Liver (tissue), 3 donors: ENCODE data around the gene NOTCH1.
A peak's percentile ranks its signal among the peaks of the same experiment; 100 is the strongest.

Experiments
- RAD21 ChIP-seq, 2 donors: IDR thresholded peaks; 2 replicates each; pipeline ENCODE4 v1.6.1; 2016; ENCODE audit warnings: antibody characterized with exemption in 2 of 2, mild to moderate bottlenecking in 2 of 2
- TF ChIP-seq, protein P1 (sequence below): fragments of 150-350 bp; IDR thresholded peaks from 2 replicates; pipeline ENCODE4 v1.5.1; 2017; ENCODE audit warnings: improper control_type of control experiment, low read depth, low read length; ENCODE audit not compliant: missing input control
- TF ChIP-seq, protein P2 (sequence below): IDR thresholded peaks from 2 replicates; pipeline ENCODE4 v1.6.1; 2016; ENCODE audit warnings: antibody characterized with exemption
- donor health status: healthy.
- donor health status: healthy.

DNA sequence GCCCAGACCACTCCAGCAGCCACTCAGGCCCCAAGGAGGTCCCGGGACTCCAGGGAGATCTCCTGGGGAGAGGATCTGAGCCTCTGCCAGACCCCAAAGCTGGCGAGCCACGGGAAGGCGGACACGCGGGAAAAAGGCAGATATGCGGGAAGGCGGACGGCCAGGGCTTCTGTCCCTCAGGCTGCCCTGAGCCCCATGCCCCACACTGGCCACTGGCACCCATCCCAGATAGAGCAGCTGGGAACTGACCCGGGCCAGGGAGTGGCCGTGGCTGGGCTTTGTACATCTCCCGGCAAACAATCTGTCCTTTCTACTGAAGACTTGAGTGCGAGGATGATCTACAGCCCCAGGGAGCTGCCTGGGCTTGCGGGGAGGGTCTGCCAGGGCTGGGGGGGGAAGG, 21.1 kb upstream of the NOTCH1 start:
- TF ChIP-seq, protein P1, sequence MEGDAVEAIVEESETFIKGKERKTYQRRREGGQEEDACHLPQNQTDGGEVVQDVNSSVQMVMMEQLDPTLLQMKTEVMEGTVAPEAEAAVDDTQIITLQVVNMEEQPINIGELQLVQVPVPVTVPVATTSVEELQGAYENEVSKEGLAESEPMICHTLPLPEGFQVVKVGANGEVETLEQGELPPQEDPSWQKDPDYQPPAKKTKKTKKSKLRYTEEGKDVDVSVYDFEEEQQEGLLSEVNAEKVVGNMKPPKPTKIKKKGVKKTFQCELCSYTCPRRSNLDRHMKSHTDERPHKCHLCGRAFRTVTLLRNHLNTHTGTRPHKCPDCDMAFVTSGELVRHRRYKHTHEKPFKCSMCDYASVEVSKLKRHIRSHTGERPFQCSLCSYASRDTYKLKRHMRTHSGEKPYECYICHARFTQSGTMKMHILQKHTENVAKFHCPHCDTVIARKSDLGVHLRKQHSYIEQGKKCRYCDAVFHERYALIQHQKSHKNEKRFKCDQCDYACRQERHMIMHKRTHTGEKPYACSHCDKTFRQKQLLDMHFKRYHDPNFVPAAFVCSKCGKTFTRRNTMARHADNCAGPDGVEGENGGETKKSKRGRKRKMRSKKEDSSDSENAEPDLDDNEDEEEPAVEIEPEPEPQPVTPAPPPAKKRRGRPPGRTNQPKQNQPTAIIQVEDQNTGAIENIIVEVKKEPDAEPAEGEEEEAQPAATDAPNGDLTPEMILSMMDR = no peak
- peak in 1 of 2 donors; percentile 26 for TF ChIP-seq RAD21 (IDR thresholded peaks at IDR 0.05)
- TF ChIP-seq, protein P2, sequence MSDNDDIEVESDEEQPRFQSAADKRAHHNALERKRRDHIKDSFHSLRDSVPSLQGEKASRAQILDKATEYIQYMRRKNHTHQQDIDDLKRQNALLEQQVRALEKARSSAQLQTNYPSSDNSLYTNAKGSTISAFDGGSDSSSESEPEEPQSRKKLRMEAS = no peak
